ENCODE results near the gene SH3BP5L. TPM values are rescaled to one million over a fixed set of nuclear protein-coding genes. Genes with fewer than 3 reads are reported as not detected.

SH3BP5L gene
- total and polyA plus RNA-seq, 10 of the 15 experiments (the other 5 are each of a cell fraction or from before 2014, with no cell fraction given): 1.1 to 22.8 (median 10.9) TPM

- TF ChIP-seq NR2C1 (IDR thresholded peaks at IDR 0.05) (no peak), ZBTB4 (CRISPR knock-in tag; IDR thresholded peaks at IDR 0.05) (no peak), CHD1 (IDR thresholded peaks at IDR 0.05; ENCODE audit: low read depth, low read length) (no peak), WRNIP1 (IDR thresholded peaks at IDR 0.05; ENCODE audit: borderline replicate concordance, low read depth, low read length) (no peak), MYC (IDR thresholded peaks at IDR 0.05; ENCODE audit: insufficient read depth, insufficient read length, insufficient replicate concordance, low read length, severe bottlenecking) (no peak), RFX5 (IDR thresholded peaks at IDR 0.05; ENCODE audit: low read depth, low read length) (peak; percentile 98), MAX (IDR thresholded peaks at IDR 0.05; ENCODE audit: low read depth, low read length) (no peak), MEF2A (IDR thresholded peaks at IDR 0.05; ENCODE audit: insufficient read depth, low read depth, low read length) (no peak), GABPA (IDR thresholded peaks at IDR 0.05; ENCODE audit: low read depth) (no peak), HDGF (IDR thresholded peaks at IDR 0.05) (no peak), SMC3 (IDR thresholded peaks at IDR 0.05; ENCODE audit: borderline replicate concordance, low read length) (no peak), HDAC2 (IDR thresholded peaks at IDR 0.05) (no peak), BHLHE40 (IDR thresholded peaks at IDR 0.05; ENCODE audit: borderline replicate concordance in 1 of 2, low read depth in 2 of 2, low read length in 1 of 2) (peak in 1 of 2 experiments; percentile 51; a peak in 1 of 4 replicates), PKNOX1 (IDR thresholded peaks at IDR 0.05) (no peak), SP1 (IDR thresholded peaks at IDR 0.05; ENCODE audit: low read depth, low read length) (peak; percentile 88), ELK1 (IDR thresholded peaks at IDR 0.05; ENCODE audit: low read depth, low read length) (no peak), USF2 (IDR thresholded peaks at IDR 0.05; ENCODE audit: borderline replicate concordance, low read depth, low read length) (no peak), ZNF274 (IDR thresholded peaks at IDR 0.05; ENCODE audit: insufficient read depth, insufficient read length) (no peak), EED (IDR thresholded peaks at IDR 0.05; ENCODE audit: low read depth) (peak; percentile 76), BCLAF1 (IDR thresholded peaks at IDR 0.05) (no peak), SMAD1 (IDR thresholded peaks at IDR 0.05; ENCODE audit: low read depth, partially characterized antibody) (no peak)
These were observed 12.2 kb upstream of the SH3BP5L start, which contains the start of gene ZNF672 (continued) for GRCh38 chr1:248837781-248838356.
